CD4-positive, alpha-beta T cell treated with Interleukin-15 for 4 hours (primary cell): Measurements from ENCODE around the gene COL5A1.

Experiments used
- DNase-seq: peaks from one replicate; pipeline ENCODE4 v3.0.0-alpha.2; 2020; ENCODE audit warnings: low spot score

COL5A1 gene

GRCh38 chr9:134606951-134607731, 34.5 kb upstream of the COL5A1 start:
- no peak for DNase-seq

- DNase-seq = no peak
These were observed 33.6 kb upstream of the COL5A1 start for GRCh38 chr9:134607971-134608370.

GRCh38 chr9:134611046-134611445, 30.6 kb upstream of the COL5A1 start:
- no peak for DNase-seq

GRCh38 chr9:134612309-134612708, 29.3 kb upstream of the COL5A1 start:
- no peak for DNase-seq

GRCh38 chr9:134612715-134613114, 28.9 kb upstream of the COL5A1 start:
- DNase-seq = no peak

- no peak for DNase-seq
These were observed 27.3 kb upstream of the COL5A1 start for GRCh38 chr9:134614256-134614655.

GRCh38 chr9:134616341-134616740, 25.3 kb upstream of the COL5A1 start:
- DNase-seq = no peak

GRCh38 chr9:134617246-134617645, 24.4 kb upstream of the COL5A1 start:
- DNase-seq = no peak

- DNase-seq = no peak
These were observed 23.8 kb upstream of the COL5A1 start for GRCh38 chr9:134617836-134618162.

GRCh38 chr9:134618163-134618832, 23.3 kb upstream of the COL5A1 start:
- no peak for DNase-seq

GRCh38 chr9:134618833-134619447, 22.7 kb upstream of the COL5A1 start:
- no peak for DNase-seq

- DNase-seq = no peak
These were observed 22.1 kb upstream of the COL5A1 start for GRCh38 chr9:134619448-134619982.

GRCh38 chr9:134619983-134620661, 21.5 kb upstream of the COL5A1 start:
- DNase-seq = no peak

GRCh38 chr9:134620751-134621557, 20.6 kb upstream of the COL5A1 start:
- no peak for DNase-seq

GRCh38 chr9:134621558-134622110, 20.0 kb upstream of the COL5A1 start:
- no peak for DNase-seq

GRCh38 chr9:134622896-134623257, 18.7 kb upstream of the COL5A1 start:
- DNase-seq = no peak

GRCh38 chr9:134623258-134624066, 18.1 kb upstream of the COL5A1 start:
- no peak for DNase-seq

- no peak for DNase-seq
These were observed 17.4 kb upstream of the COL5A1 start for GRCh38 chr9:134624137-134624591.

GRCh38 chr9:134624621-134625181, 16.9 kb upstream of the COL5A1 start:
- DNase-seq = no peak
